ENCODE results near the gene FDXACB1.
A peak's percentile ranks its signal among the peaks of the same experiment; 100 is the strongest.

Gene FDXACB1

GRCh38 chr11:111882202-111882601 lies 3.2 kb upstream of the FDXACB1 start:
- H3K4me3 ChIP-seq (ENCODE audit: low read depth, low read length) = no peak overlapping the region
- no peak for TF ChIP-seq CTCF (IDR thresholded peaks at IDR 0.05; ENCODE audit: control insufficient read depth, extremely low read depth, insufficient read depth)
- no peak for DNase-seq (ENCODE audit: low read depth)

GRCh38 chr11:111879637-111879960 lies 634 bp upstream of the FDXACB1 start:
- no peak for TF ChIP-seq CTCF (IDR thresholded peaks at IDR 0.05; ENCODE audit: control insufficient read depth, extremely low read depth, insufficient read depth)
- DNase-seq (ENCODE audit: low read depth) = no peak
- peak overlapping the region; percentile 75 for H3K4me3 ChIP-seq (ENCODE audit: low read depth, low read length)

GRCh38 chr11:111878385-111878848 lies 548 bp downstream of the FDXACB1 start:
- DNase-seq (ENCODE audit: low read depth) = peak; percentile 23
- TF ChIP-seq CTCF (IDR thresholded peaks at IDR 0.05; ENCODE audit: control insufficient read depth, extremely low read depth, insufficient read depth) = peak; percentile 35
- peak overlapping the region; percentile 75 for H3K4me3 ChIP-seq (ENCODE audit: low read depth, low read length)

GRCh38 chr11:111871693-111872161 lies 7.2 kb downstream of the FDXACB1 start:
- no peak for DNase-seq (ENCODE audit: low read depth)
- H3K4me3 ChIP-seq (ENCODE audit: low read depth, low read length) = peak overlapping the region; percentile 82
- no peak for TF ChIP-seq CTCF (IDR thresholded peaks at IDR 0.05; ENCODE audit: control insufficient read depth, extremely low read depth, insufficient read depth)

DNA sequence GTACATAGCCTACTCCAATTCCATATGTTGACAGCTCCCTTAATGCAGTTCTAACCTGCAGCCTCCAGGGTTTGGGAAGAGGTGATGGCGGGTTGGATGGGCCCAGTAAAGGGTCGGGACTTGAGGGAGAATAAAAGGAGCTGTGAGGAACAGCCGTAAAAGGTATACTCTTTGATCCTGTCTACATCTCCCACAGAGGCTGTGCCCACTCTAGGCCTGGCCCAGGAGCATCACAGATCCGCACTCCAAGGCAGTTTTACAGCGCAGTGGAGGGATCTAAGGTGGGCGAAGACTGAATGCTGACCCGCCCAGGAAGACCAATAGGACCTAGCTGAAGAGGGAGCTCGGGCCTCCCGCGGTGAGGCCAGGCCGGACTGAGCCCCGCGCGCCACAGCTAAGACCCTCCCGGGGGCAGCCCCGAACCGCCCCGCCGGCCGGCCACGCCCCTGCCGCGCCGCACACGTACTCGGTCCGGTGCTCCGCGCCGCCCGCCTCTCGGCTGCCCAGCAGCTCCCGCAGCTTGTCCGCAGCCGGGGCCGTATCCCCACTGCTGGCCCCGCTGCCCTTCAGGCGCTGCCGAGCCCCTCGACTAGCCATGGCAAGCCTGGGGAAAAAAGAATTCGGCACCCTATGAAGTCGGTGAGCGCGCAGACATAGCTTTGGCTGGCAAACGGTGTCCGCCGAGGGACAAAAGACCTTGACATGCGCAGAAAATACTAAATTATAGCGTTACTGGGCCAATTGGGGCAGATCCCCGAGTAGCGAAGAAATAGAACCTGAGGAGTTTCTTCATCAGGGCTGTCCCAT lies 7.9 kb downstream of the FDXACB1 start, which contains the start of gene ALG9:
Gene ALG9 (minus strand): TSS at position 696 of the 807 bp plus-strand sequence. CDS start 99 bp downstream, at position 597.
- H3K4me3 ChIP-seq (ENCODE audit: low read depth, low read length) = peak within 1 kb of the TSS; percentile 82
- TF ChIP-seq CTCF (IDR thresholded peaks at IDR 0.05; ENCODE audit: control insufficient read depth, extremely low read depth, insufficient read depth) = 0 out of 2 replicates have a peak, but pooled peaks have one; percentile 19
- DNase-seq (ENCODE audit: low read depth) = peak; percentile 53

- H3K4me3 ChIP-seq (ENCODE audit: low read depth, low read length) = peak overlapping the region; percentile 82
- no peak for DNase-seq (ENCODE audit: low read depth)
- TF ChIP-seq CTCF (IDR thresholded peaks at IDR 0.05; ENCODE audit: control insufficient read depth, extremely low read depth, insufficient read depth) = no peak
Observed at GRCh38 chr11:111870522-111870885, 8.5 kb downstream of the FDXACB1 start.
